ENCODE data around the gene SOWAHA. TPM values are rescaled to one million over a fixed set of nuclear protein-coding genes. Genes with fewer than 3 reads are reported as not detected.

The SOWAHA gene
- total RNA-seq, 1 experiment from 2014 or later: 0.20 TPM

GRCh38 chr5:132825834-132826391 lies 12.8 kb downstream of the SOWAHA start:
- Mint-ChIP-seq H3K9me3 (no peaks in the 10 kb centered on the region; a peak in 1 of 5 replicates), H3K36me3 (ENCODE audit: insufficient read depth in 1 of 3, low read depth in 3 of 3) (peaks cover 3 to 6% (median 4%) of the 10 kb centered on the region in 3 experiments; a peak in 6 of 7 replicates), H3K27me3 (ENCODE audit: low read depth) (peaks cover 68% of the 10 kb centered on the region), H3K4me1 (peaks cover 9 to 18% of the 10 kb centered on the region in 2 experiments), H3K27ac (no peak overlapping the region), H3K4me3 (peak overlapping the region; percentile 42; a peak in 4 of 5 replicates)
- no peak overlapping the region for H3K23ac ChIP-seq (ENCODE audit: insufficient read length, low read depth, low read length)
- H3K56ac ChIP-seq (ENCODE audit: insufficient read length, low read depth, low read length): no peak overlapping the region
- H3K18ac ChIP-seq (ENCODE audit: insufficient read length, low read depth, low read length): no peak overlapping the region
- no peak overlapping the region for H2BK5ac ChIP-seq (ENCODE audit: insufficient read length, low read length)
- H3K14ac ChIP-seq (ENCODE audit: insufficient read depth, low read length): peak overlapping the region; percentile 3; the same call in 1 of the 2 replicates
- no peak overlapping the region for H3K9ac ChIP-seq (ENCODE audit: extremely low read depth, insufficient read length, low read length)
- H3K9me3 ChIP-seq (ENCODE audit: control insufficient read depth, low read depth, low read length): no peaks in the 10 kb centered on the region
- TF ChIP-seq CTCF (conservative IDR thresholded peaks at IDR 0.05): no peak
- H3K23me2 ChIP-seq (ENCODE audit: insufficient read length, low read depth, low read length, poor library complexity, severe bottlenecking): peaks cover 25% of the 10 kb centered on the region
- no peak overlapping the region for H4K8ac ChIP-seq (replicated peaks; ENCODE audit: insufficient read length, low read depth, low read length)
- H2BK20ac ChIP-seq (ENCODE audit: low read depth, low read length, poor library complexity, severe bottlenecking): no peak overlapping the region
- H3K79me1 ChIP-seq (ENCODE audit: insufficient read depth, low read depth, low read length, poor library complexity, severe bottlenecking): no peaks in the 10 kb centered on the region
- no peak overlapping the region for H2BK120ac ChIP-seq (ENCODE audit: low read depth, low read length, poor library complexity, severe bottlenecking)
- H3K27me3 ChIP-seq (ENCODE audit: insufficient read depth, low read length): peaks cover 25% of the 10 kb centered on the region; the same call in 1 of the 2 replicates
- no peaks in the 10 kb centered on the region for H4K20me1 ChIP-seq (ENCODE audit: control insufficient read depth, insufficient read depth, insufficient read length)
- no peak overlapping the region for H2BK15ac ChIP-seq (ENCODE audit: low read depth, low read length)
- no CpG with 5 or more reads among the region's 43 CpGs for WGBS (ENCODE audit: extremely low coverage, insufficient read length, low lambda C conversion rate)
- no peak overlapping the region for H2BK12ac ChIP-seq (ENCODE audit: insufficient read length, low read depth, low read length)
- no peak overlapping the region for H3K27ac ChIP-seq (ENCODE audit: insufficient read length, low read depth, low read length)
- no peak overlapping the region for H3K4ac ChIP-seq (ENCODE audit: low read depth, low read length)
- peaks cover 3% of the 10 kb centered on the region for H3K4me1 ChIP-seq (ENCODE audit: insufficient read depth, low read length)
- no peak overlapping the region for H2AFZ ChIP-seq (ENCODE audit: low read length)
- H4K5ac ChIP-seq (ENCODE audit: insufficient read length, low read depth, low read length): no peak overlapping the region
- no peaks in the 10 kb centered on the region for H3K79me2 ChIP-seq (ENCODE audit: insufficient read depth, low read length)
- H3T11ph ChIP-seq (ENCODE audit: low read length): no peak overlapping the region
- H4K91ac ChIP-seq (ENCODE audit: insufficient read length, low read depth, low read length): no peak overlapping the region
- H3K4me2 ChIP-seq (ENCODE audit: insufficient read depth, insufficient read length, low read length): peak overlapping the region; percentile 18
- DNase-seq: peak; percentile 59
- H2AK5ac ChIP-seq (ENCODE audit: insufficient read length, low read length): no peak overlapping the region
